Left colon (tissue), 2 donors: ENCODE measurements around the gene DNAH6. TPM values are rescaled to one million over a fixed set of nuclear protein-coding genes. Genes with fewer than 3 reads are reported as not detected.
A peak's percentile ranks its signal among the peaks of the same experiment; 100 is the strongest.

Experiments
- ATAC-seq: fragments of 200-7000 bp; cut with Tn5 transposase; one replicate; pipeline ENCODE4 v1.9.1; 2020; ENCODE audit warnings: mild to moderate bottlenecking, moderate library complexity
- DNase-seq, 2 donors: peaks; one replicate each; pipeline ENCODE4 v3.0.0-alpha.2; 2020
- intact Hi-C, 2 donors: fragments of 100-400 bp; cut with DNase I in 1 of 2; cut with micrococcal nuclease in 1 of 2; formaldehyde crosslinking; loops; one replicate each; pipeline versions ENCODE4 v1.11.2 to v1.14.0; 2022; cut with DNase I, micrococcal nuclease
- total RNA-seq, 2 donors: library from RNA; stranded (reverse); fragmentation: NEBNext Ultra II Directional; extraction: Animal tissue kit (Norgen Biotek cat#: 25700); gene quantifications; one replicate each; pipeline ENCODE4 v1.2.1, GENCODE V29; 2021
- donor health status: DM: no; HTN: no; CAD: no.
- donor health status: DM: yes; HTN: yes; CAD: no.

DNAH6 gene
- total RNA-seq, 2 donors from 2014 or later, result 0.61 to 1.3 TPM

- intact Hi-C loops, result no loop called here
Measured at GRCh38 chr2:84776011-84776410, 259.7 kb downstream of the DNAH6 start.

GRCh38 chr2:84778911-84779690, 262.8 kb downstream of the DNAH6 start:
- intact Hi-C loops, result no loop called here
- ATAC-seq (no peak), DNase-seq (no peak)

More at GRCh38 chr2:84776011-84776410, 259.7 kb downstream of the DNAH6 start:
- ATAC-seq, result no peak
- no peak for DNase-seq

- DNase-seq (no peak), ATAC-seq (no peak)
- intact Hi-C loops, result no loop called here
Measured at GRCh38 chr2:84779781-84780180, 263.5 kb downstream of the DNAH6 start.

GRCh38 chr2:84781942-84782716, 265.8 kb downstream of the DNAH6 start:
- intact Hi-C loops, result no loop called here
- ATAC-seq (peak; percentile 99), DNase-seq (peak; percentile 77 to 88)

- intact Hi-C loops, result no loop called here
- ATAC-seq (peak; percentile 58), DNase-seq (no peak)
Measured at GRCh38 chr2:84782717-84783442, 266.6 kb downstream of the DNAH6 start.

- DNase-seq (no peak), ATAC-seq (no peak)
- intact Hi-C loops, result no loop called here
Measured at GRCh38 chr2:84785950-84786349, 269.7 kb downstream of the DNAH6 start.

- ATAC-seq, result no peak
- DNase-seq, result no peak
- intact Hi-C loops, result no loop called here
Measured at GRCh38 chr2:84786601-84787000, 270.3 kb downstream of the DNAH6 start.

- intact Hi-C loops, result no loop called here
- ATAC-seq, result no peak
- no peak for DNase-seq
Measured at GRCh38 chr2:84788027-84788426, 271.7 kb downstream of the DNAH6 start.

- ATAC-seq (no peak), DNase-seq (no peak)
- intact Hi-C loops, result no loop called here
Measured at GRCh38 chr2:84788498-84788897, 272.2 kb downstream of the DNAH6 start.

GRCh38 chr2:84792856-84793522, 276.7 kb downstream of the DNAH6 start:
- ATAC-seq (no peak), DNase-seq (no peak)
- intact Hi-C loops, result no loop called here

- DNase-seq (no peak), ATAC-seq (no peak)
- intact Hi-C loops, result no loop called here
Measured at GRCh38 chr2:84793641-84794040, 277.3 kb downstream of the DNAH6 start.

- intact Hi-C loops, result no loop called here
- ATAC-seq, result no peak
Measured at GRCh38 chr2:84796798-84797197, 280.5 kb downstream of the DNAH6 start.

GRCh38 chr2:84797271-84797670, 281.0 kb downstream of the DNAH6 start:
- ATAC-seq (no peak), DNase-seq (no peak)
- intact Hi-C loops, result no loop called here

More at GRCh38 chr2:84796798-84797197, 280.5 kb downstream of the DNAH6 start:
- DNase-seq, result no peak

- ATAC-seq (no peak), DNase-seq (no peak)
- intact Hi-C loops, result no loop called here
Measured at GRCh38 chr2:84799772-84800171, 283.5 kb downstream of the DNAH6 start.

- ATAC-seq, result no peak
- DNase-seq, result no peak
- intact Hi-C loops, result no loop called here
Measured at GRCh38 chr2:84800194-84800805, 284.0 kb downstream of the DNAH6 start.

GRCh38 chr2:84801811-84802210, 285.5 kb downstream of the DNAH6 start:
- intact Hi-C loops, result no loop called here
- ATAC-seq (no peak), DNase-seq (no peak)

- intact Hi-C loops, result no loop called here
- DNase-seq, result no peak
- ATAC-seq, result no peak
Measured at GRCh38 chr2:84805250-84805958, 289.1 kb downstream of the DNAH6 start.

GRCh38 chr2:84807063-84807485, 290.8 kb downstream of the DNAH6 start:
- DNase-seq (no peak), ATAC-seq (no peak)
- intact Hi-C loops, result no loop called here
